OCI-LY1 (cell line): ENCODE measurements around the gene GALNT5.

Experiments used
- H2AFZ ChIP-seq: fragments of 200-600 bp; sonication (generic), shearing (Covaris generic); 2 replicates; pipeline ENCODE4 v1.6.0; 2014; ENCODE audit warnings: antibody characterized with exemption, mild to moderate bottlenecking, low read length
- H3F3A ChIP-seq: fragments of 200-600 bp; sonication (generic), shearing (Covaris generic); 2 replicates; pipeline ENCODE4 v1.6.0; 2014; ENCODE audit warnings: mild to moderate bottlenecking, antibody characterized with exemption, low read length, moderate library complexity; ENCODE audit not compliant: insufficient read depth
- H3K27ac ChIP-seq: fragments of 200-600 bp; sonication (generic); 2 replicates; pipeline ENCODE4 v1.5.1; 2014; ENCODE audit warnings: low read length, mixed run types, mild to moderate bottlenecking, low read depth; ENCODE audit not compliant: poor library complexity, severe bottlenecking
- H3K27me3 ChIP-seq: fragments of 200-600 bp; sonication (generic); 2 replicates; pipeline ENCODE4 v1.6.0; 2014; ENCODE audit warnings: antibody characterized with exemption, mild to moderate bottlenecking, low read length, moderate library complexity; ENCODE audit not compliant: insufficient read depth
- H3K36me3 ChIP-seq: fragments of 200-600 bp; sonication (generic); 2 replicates; pipeline ENCODE4 v1.6.1; 2014; ENCODE audit warnings: mild to moderate bottlenecking, antibody characterized with exemption, low read length, moderate library complexity, mixed read lengths; ENCODE audit not compliant: insufficient read depth
- H3K4me1 ChIP-seq: fragments of 200-600 bp; sonication (generic); 2 replicates; pipeline ENCODE4 v1.5.1; 2014; ENCODE audit warnings: mild to moderate bottlenecking, low read length, moderate library complexity; ENCODE audit not compliant: insufficient read depth, severe bottlenecking
- H3K4me2 ChIP-seq: fragments of 200-600 bp; sonication (generic), shearing (Covaris generic); 2 replicates; pipeline ENCODE4 v1.6.1; 2014; ENCODE audit warnings: low read length
- H3K4me3 ChIP-seq: fragments of 200-600 bp; sonication (generic); 2 replicates; pipeline ENCODE4 v1.5.1; 2014; ENCODE audit warnings: low read length, low read depth, mild to moderate bottlenecking, mixed read lengths; ENCODE audit not compliant: poor library complexity, severe bottlenecking
- H3K79me2 ChIP-seq: fragments of 200-600 bp; shearing (Covaris generic); 2 replicates; pipeline ENCODE4 v1.6.1; 2016; ENCODE audit warnings: mixed run types, low read length, mixed read lengths; ENCODE audit not compliant: insufficient read depth
- H3K9ac ChIP-seq: fragments of 200-600 bp; sonication (generic), shearing (Covaris generic); 2 replicates; pipeline ENCODE4 v1.6.1; 2014; ENCODE audit warnings: mild to moderate bottlenecking, low read length, mixed read lengths
- H3K9me2 ChIP-seq: fragments of 200-600 bp; sonication (generic), shearing (Covaris generic); 2 replicates; pipeline ENCODE4 v1.6.1; 2014; ENCODE audit warnings: low read depth, mild to moderate bottlenecking, low read length, mixed read lengths
- H3K9me3 ChIP-seq: fragments of 200-600 bp; shearing (Covaris generic); 2 replicates; pipeline ENCODE4 v1.6.1; 2014; ENCODE audit warnings: low read length, mixed read lengths
- H4K20me1 ChIP-seq: fragments of 200-600 bp; sonication (generic), shearing (Covaris generic); 2 replicates; pipeline ENCODE4 v1.6.0; 2016; ENCODE audit warnings: mild to moderate bottlenecking, low read length; ENCODE audit not compliant: insufficient read depth
- CTCF ChIP-seq: fragments of 200-600 bp; sonication (generic), shearing (Covaris generic); IDR thresholded peaks from 2 replicates; pipeline ENCODE4 v1.5.1; 2017; ENCODE audit warnings: mild to moderate bottlenecking, antibody characterized with exemption, low read length, moderate library complexity, mixed read lengths
- EZH2 ChIP-seq: fragments of 200-600 bp; sonication (generic), shearing (Covaris generic); IDR thresholded peaks from 2 replicates; pipeline ENCODE4 v1.8.0; 2017; ENCODE audit warnings: borderline replicate concordance, mixed run types, mild to moderate bottlenecking, antibody characterized with exemption, low read length, moderate library complexity, mixed read lengths

Gene GALNT5

GRCh38 chr2:157320409-157320808 is 62.9 kb downstream of the GALNT5 start:
- no peaks in the 10 kb centered on the region for H3K79me2 ChIP-seq
- no peaks in the 10 kb centered on the region for H3K9me2 ChIP-seq
- peaks cover 7% of the 10 kb centered on the region; the same call in 1 of the 2 replicates for H3K36me3 ChIP-seq
- no peak overlapping the region for H3K27ac ChIP-seq
- TF ChIP-seq CTCF (no peak), EZH2 (no peak)
- H3K9me3 ChIP-seq = no peaks in the 10 kb centered on the region
- H3F3A ChIP-seq = no peaks in the 10 kb centered on the region
- no peaks in the 10 kb centered on the region for H3K27me3 ChIP-seq
- no peak overlapping the region for H3K4me2 ChIP-seq
- no peak overlapping the region for H3K4me3 ChIP-seq
- H4K20me1 ChIP-seq = no peaks in the 10 kb centered on the region
- no peaks in the 10 kb centered on the region for H3K4me1 ChIP-seq
- H2AFZ ChIP-seq = no peak overlapping the region
- no peak overlapping the region for H3K9ac ChIP-seq

GRCh38 chr2:157321466-157321865 is 64.0 kb downstream of the GALNT5 start:
- Histone ChIP-seq H3K4me2 (no peak overlapping the region), H3K27ac (no peak overlapping the region), H3K9me3 (no peaks in the 10 kb centered on the region), H3K9ac (no peak overlapping the region), H4K20me1 (no peaks in the 10 kb centered on the region), H3K79me2 (no peaks in the 10 kb centered on the region), H3K4me3 (no peak overlapping the region), H3K27me3 (no peaks in the 10 kb centered on the region), H2AFZ (no peak overlapping the region), H3K9me2 (no peaks in the 10 kb centered on the region), H3K36me3 (peaks cover 7% of the 10 kb centered on the region; the same call in 1 of the 2 replicates), H3F3A (no peaks in the 10 kb centered on the region), H3K4me1 (no peaks in the 10 kb centered on the region)
- TF ChIP-seq EZH2 (no peak), CTCF (no peak)

GRCh38 chr2:157322432-157322831 is 64.9 kb downstream of the GALNT5 start:
- TF ChIP-seq EZH2 = no peak
- Histone ChIP-seq H3K27ac (no peak overlapping the region), H3K36me3 (peaks cover 7% of the 10 kb centered on the region; the same call in 1 of the 2 replicates), H3K9ac (no peak overlapping the region), H3K4me2 (no peak overlapping the region), H3K9me2 (no peaks in the 10 kb centered on the region), H3F3A (no peaks in the 10 kb centered on the region), H3K9me3 (no peaks in the 10 kb centered on the region), H3K4me1 (peaks cover 4% of the 10 kb centered on the region), H3K27me3 (no peaks in the 10 kb centered on the region), H2AFZ (no peak overlapping the region), H4K20me1 (no peaks in the 10 kb centered on the region), H3K4me3 (no peak overlapping the region), H3K79me2 (no peaks in the 10 kb centered on the region)

DNA sequence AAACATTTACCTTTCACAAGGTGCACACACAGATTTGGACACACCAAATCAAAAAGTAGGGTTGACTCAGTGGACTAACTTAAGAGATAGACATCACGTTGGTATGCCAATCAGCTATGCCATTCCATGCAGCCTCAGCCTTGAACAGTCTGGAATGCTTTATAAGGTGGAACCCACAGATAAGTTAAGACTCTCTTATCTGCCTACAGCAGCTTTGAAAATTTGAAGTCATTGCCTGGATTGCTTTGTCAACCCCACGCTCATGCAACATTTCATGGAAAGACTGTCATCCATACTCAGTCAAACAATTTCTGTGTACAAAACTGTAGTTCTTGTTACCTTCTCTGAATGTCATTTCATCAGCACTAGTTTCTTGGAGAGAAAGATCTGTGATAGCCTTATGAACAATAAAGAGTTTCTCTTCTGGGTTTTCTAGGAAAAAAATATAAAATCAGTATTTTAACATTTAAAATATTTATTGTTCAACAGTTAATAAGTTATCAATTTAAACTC is 66.9 kb downstream of the GALNT5 start:
- Histone ChIP-seq H3K4me2 (no peak overlapping the region), H4K20me1 (no peaks in the 10 kb centered on the region), H3K9ac (no peak overlapping the region), H2AFZ (no peak overlapping the region), H3K36me3 (peaks cover 7% of the 10 kb centered on the region; the same call in 1 of the 2 replicates), H3K27ac (no peak overlapping the region), H3K27me3 (no peaks in the 10 kb centered on the region), H3K9me2 (no peaks in the 10 kb centered on the region), H3K79me2 (no peaks in the 10 kb centered on the region), H3K4me3 (no peak overlapping the region), H3F3A (no peaks in the 10 kb centered on the region), H3K4me1 (peaks cover 16% of the 10 kb centered on the region), H3K9me3 (no peaks in the 10 kb centered on the region)
- TF ChIP-seq CTCF (no peak), EZH2 (no peak)
